LHCN-M2 (cell line): ENCODE data around the gene SPCS2. TPM values are rescaled to one million over a fixed set of nuclear protein-coding genes. Genes with fewer than 3 reads are reported as not detected.
"Not testable (repeated sequence)": the region's sequence is repeated elsewhere in the genome, so short reads cannot be mapped to it uniquely, and the experiment has no call there.

Source experiments
- DNase-seq: peaks from one replicate; pipeline ENCODE4 v3.0.0-alpha.2; 2012; ENCODE audit warnings: low read depth
- total RNA-seq: library from RNA; depleted of rRNA; stranded (reverse); fragments of >200 nt; gene quantifications from 2 replicates; pipeline ENCODE4 v1.2.3, GENCODE V29; 2014

SPCS2 gene
- total RNA-seq, 1 experiment from 2014 or later, result 60.1 TPM

DNA sequence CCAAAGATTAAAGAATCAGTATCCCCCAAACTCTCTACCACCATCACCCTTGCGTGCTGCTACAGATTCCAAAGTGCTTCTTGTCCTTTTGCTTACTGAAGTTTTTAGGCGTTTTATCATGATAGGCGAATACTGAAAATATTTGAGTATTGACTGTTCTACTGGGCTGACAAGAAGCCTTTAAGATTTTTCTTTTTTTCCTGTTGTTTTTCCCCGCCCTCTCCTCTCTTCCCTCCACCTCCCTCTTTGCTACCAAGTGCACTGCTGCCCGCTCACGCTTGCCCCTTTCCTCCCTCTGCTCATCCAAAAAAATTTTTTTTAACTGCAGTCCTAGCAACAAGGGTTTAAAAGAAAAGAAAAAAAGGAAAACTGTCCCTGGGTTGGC, 679 bp downstream of the SPCS2 start:
- DNase-seq, result no peak

DNA sequence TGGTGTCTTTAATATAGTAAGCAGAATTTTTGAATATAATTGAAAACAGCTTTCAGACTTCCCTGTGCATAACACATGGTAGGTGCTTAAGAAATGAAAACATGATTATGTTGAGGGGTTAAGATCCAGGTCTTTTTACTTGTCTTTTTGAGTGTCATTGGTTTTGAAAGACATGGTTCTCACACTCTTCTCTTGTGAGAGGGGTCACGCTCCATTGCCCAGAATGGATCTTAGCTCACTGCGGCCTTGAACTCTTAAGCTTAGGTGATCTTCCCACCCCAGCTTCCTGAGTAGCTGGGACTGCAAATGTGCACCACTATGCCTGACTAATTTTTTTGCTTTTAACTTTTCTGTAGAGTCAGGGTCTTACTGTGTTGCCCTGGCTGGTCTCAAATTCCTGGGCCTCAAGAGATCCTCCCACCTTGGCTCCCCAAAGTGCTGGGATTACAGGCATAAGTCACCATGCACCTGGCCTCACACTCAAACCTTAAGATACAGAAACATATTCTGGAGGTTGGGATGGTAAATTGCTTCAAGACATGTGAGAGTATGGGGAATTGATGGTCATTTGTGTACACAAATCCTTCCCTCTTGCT, 1.4 kb downstream of the SPCS2 start:
- no peak for DNase-seq

DNA sequence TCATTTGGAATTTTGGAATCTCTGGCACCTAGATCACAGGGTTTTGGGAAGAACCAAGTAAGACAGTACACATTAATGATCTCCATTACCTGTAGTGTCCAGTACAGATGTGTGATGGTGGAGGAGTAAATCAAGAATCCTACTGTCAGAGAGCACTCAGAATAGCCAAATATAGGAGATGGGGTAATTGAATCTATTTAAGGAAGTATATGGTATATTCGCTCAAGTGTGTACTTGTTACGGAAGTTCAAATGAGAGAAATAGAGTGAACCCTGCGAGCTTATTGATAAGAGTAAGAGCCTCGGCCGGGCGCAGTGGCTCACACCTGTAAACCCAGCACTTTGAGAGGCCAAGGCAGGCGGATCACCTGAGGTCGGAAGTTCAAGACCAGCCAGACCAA, 2.2 kb downstream of the SPCS2 start:
- no peak for DNase-seq

DNA sequence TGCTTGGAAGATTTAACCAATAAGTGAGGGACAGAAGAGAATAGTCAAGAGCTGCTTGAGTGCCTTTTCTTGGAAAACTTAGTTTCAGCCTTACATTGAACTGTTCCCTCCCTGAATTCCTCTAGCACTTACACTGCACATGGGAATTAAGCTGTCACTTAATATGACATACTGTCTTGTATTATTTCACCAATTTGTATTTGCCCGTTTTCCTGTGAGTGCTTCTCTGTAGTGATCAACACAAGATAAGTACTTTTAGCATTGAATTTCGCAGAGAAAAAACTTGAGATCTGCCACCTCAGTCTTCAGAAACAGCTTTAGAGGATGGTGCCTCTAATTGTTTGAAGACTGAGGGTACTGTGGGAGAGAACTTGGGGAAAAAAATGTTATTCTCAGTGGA, 3.7 kb downstream of the SPCS2 start:
- no peak for DNase-seq

GRCh38 chr11:74953451-74953850, 4.4 kb downstream of the SPCS2 start:
- DNase-seq, result no peak

GRCh38 chr11:74954199-74954598, 5.1 kb downstream of the SPCS2 start:
- DNase-seq, result no peak

DNA sequence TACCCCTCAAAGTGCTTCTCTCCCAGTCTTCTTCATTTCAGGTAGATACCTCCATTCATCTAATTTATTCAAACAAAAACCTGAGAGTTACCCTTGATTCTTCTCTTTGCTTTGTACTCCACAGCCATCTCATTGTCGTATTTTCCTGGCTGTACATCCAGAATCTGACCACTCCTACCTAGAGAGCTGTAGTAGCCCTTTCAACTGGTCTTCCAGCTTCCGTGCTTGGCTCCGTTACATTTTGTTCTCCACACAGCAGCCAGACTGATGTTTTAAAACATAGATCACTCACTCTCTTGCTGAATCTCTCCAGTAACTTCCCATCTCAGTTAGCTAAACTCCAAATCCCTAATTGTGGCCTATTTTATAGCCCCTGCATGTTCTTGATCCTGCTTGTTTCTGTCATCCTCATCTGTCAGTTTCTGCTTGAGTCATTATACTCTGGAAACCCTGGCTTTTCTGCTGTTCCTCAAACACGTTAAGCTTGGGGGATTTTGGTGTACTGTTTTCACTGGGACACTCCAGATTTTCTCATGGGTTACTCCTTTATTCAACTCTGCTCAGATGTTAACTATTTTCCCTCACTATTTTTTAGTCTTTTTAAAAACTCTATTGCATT, 7.4 kb downstream of the SPCS2 start:
- DNase-seq, result no peak

DNA sequence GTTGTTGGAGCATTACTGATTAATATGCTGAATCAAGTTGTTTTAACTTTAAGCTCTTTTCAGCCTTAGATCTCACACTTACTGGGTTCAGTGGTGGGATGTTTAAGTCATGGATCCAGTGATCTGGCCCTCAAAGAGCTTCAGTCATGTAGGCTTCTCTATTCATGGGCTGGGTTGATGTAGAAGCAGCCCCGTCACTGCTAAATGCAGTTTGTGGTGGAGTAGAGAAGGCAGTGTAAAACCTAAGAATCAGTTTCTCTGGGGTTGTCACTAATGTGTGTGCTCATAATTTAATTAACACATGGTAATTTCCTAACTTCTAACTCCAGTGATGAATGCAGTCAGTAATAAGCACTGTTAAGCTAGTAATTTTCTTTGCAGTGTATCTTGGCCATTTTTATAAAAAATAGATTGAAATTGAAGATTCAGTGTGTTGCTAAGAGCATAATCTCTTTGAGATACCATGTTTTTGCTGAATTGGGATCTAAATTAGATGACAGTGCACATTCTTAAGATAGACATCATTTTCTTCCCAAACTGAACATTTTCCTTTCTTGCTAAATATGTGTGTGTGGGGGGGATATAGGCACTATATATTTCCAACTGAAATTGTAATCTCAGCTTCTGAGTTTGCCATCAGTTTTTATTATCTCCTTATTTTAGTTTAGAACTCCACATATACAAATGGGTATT, 9.0 kb downstream of the SPCS2 start:
- DNase-seq, result no peak

GRCh38 chr11:74960128-74960527, 11.1 kb downstream of the SPCS2 start:
- not testable (repeated sequence) for DNase-seq

DNA sequence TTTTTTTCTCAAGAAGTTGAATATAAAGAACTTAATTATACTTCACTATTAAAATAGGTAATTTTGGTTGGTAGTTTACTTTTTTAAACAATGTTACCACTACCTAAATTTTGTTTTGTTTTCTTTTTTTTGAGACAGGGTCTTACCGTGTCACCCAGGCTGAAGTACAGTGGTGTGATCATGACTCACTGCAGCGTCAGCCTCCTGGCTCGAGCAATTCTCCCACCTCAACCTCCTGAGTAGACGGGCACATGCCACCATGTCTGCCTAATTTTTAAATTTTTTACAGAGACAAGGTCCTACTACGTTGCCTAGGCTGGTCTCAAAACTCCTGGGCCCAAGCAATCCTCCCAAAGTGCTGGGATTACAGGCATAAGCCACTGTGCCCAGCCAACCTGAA, 17.6 kb downstream of the SPCS2 start:
- DNase-seq, result no peak

DNA sequence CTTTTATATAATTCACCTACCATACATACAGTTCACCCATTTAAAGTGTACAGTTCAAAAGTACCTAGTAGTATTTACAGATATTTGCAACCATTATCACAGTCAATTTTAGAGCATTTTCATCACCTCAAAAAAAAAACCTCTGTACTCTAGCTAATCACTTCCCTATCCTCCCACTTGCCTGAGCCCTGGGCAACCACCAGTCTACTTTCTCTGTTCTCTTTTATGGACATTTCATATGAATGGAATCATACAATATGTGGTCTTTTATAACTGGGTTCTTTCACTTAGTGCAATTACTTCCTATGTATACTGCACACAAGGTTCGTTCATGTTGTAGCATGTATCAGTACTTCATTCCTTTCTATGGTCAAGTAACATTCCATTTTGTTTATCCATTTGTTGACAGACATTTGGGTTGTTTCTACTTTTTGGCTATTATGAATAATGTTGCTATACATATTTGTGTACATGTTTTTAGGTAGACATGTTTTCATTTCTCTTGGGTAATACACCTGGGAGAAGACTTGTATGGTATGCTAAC, 21.9 kb downstream of the SPCS2 start:
- no peak for DNase-seq

DNA sequence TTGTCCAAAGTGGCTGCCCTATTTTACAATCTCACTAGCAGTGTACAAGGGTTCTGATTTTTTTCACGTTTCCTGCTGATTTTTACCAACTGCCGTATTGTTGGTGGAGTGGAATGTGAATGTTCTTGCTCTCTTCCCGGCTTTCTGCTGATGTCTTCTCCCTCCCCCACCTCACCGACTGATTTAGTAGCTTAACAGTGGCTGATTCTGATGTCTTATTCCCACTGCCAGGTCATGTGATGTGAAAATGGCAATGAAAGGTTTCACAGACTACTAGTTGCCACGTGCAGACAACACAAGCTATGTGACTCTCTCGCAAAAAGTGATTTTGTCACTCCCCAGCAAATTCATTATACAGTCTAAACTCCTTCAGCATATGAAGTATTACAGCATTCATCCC, 22.4 kb downstream of the SPCS2 start:
- no peak for DNase-seq

DNA sequence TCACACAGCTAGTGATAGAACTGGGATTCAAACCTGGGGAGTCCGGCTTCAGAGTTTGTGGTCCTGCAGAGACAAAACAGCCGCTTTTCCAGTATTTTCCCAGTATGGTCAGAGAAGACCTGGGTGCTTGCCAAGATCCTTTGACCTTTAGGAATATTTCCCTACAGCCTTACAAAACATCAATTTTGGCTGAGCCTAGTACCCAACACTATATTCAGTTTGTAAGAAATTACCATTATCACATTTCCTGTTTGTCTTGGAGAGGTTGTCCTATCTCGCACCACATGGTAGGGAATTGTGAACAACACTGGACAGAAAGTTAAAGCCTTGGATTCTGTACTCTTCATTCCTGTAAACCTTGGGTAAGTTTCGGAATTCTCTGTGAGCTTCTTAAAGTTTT, 29.0 kb downstream of the SPCS2 start:
- no peak for DNase-seq

GRCh38 chr11:74980634-74981033, 31.6 kb downstream of the SPCS2 start:
- DNase-seq, result no peak

GRCh38 chr11:74981888-74982287, 32.8 kb downstream of the SPCS2 start:
- no peak for DNase-seq

GRCh38 chr11:74984070-74984469, 35.0 kb downstream of the SPCS2 start:
- DNase-seq, result no peak

GRCh38 chr11:74984730-74985129, 35.7 kb downstream of the SPCS2 start:
- DNase-seq, result no peak

- DNase-seq, result peak; percentile 71
These were observed 39.6 kb downstream of the SPCS2 start, which contains the start of gene NEU3 for GRCh38 chr11:74988541-74989259. TSS of gene NEU3 (plus strand) at chr11:74988933. CDS start at chr11:74989061, 128 bp downstream.

DNA sequence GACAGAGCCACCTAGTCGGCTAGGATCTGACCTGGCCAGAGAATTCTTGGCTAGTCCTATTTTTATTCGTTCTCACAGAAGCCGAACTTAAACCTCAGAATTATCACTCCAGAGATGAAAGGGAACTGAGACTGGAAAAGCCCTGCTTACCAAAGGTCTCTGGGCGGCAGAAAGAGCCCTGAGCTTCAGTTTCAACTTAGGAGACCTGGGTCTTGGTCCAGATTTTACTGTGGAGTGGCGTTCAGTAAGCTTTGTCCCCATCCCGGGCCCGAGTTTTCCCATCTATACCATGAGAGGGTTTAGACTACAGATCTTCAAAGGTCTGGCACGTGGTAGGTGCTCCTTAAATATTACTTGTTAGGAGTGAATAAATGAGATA, 40.2 kb downstream of the SPCS2 start:
- no peak for DNase-seq

- not testable (repeated sequence) for DNase-seq
These were observed 41.1 kb downstream of the SPCS2 start for GRCh38 chr11:74990150-74990549.

DNA sequence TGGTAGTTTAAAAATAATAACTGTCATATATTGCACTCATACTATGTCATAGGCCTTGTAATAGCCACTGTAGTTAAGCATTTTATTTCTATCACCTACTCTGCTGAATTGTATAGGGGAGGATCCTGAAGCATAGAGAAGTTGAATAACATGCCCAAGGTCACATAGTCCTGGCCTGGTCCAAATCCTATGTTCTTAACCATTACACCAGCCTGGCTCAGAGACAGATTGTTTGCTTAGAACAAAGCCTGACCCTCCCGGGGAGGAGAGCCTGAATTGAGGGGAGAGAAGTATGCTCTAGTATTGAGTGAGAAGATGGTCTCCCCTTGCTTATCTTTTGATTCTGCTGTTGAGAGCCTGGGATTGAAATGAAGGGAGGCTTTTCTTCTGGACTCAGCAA, 41.9 kb downstream of the SPCS2 start:
- DNase-seq, result no peak

- no peak for DNase-seq
These were observed 43.8 kb downstream of the SPCS2 start for GRCh38 chr11:74992852-74993251.
